ENCODE results near the gene SHLD1.

Gene SHLD1

DNA sequence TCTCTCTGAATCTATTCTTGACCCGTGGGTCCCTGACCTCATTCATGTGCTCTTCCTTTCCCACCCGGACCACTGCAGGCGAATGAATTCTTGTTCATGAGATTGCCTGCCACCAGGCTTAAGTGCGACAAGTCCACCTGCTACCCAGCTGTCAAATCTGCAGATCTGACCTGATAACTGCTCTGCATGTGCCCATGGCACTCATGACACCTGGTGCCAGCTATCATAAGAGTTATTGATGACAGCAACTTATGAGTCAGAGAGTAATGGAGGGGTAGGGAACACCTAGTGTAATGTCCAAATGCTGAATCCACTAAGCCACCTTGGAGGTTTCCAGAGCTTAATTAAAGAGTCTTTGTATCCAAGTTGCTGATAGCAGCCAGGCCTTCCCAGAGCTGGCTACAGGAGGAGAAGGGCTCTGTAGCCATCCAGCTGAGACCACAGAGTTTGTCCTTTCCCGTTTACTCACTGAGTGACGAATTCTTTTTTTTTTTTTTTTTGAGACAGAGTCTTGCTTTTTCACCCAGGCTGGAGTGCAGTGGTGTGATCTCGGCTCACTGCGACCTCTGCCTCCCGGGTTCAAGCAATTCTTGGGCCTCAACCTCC lies 17.4 kb downstream of the SHLD1 start:
- TF ChIP-seq CSDC2 (CRISPR knock-in tag; IDR thresholded peaks at IDR 0.05) (no peak), SNAI2 (CRISPR knock-in tag; IDR thresholded peaks at IDR 0.05) (no peak), ZNF8 (CRISPR knock-in tag; IDR thresholded peaks at IDR 0.05) (no peak), OSR1 (CRISPR knock-in tag; IDR thresholded peaks at IDR 0.05) (no peak), BACH2 (CRISPR knock-in tag; IDR thresholded peaks at IDR 0.05; ENCODE audit: borderline replicate concordance) (no peak), ZFP3 (CRISPR knock-in tag; IDR thresholded peaks at IDR 0.05) (no peak)
- TF ChIP-seq, protein P1, sequence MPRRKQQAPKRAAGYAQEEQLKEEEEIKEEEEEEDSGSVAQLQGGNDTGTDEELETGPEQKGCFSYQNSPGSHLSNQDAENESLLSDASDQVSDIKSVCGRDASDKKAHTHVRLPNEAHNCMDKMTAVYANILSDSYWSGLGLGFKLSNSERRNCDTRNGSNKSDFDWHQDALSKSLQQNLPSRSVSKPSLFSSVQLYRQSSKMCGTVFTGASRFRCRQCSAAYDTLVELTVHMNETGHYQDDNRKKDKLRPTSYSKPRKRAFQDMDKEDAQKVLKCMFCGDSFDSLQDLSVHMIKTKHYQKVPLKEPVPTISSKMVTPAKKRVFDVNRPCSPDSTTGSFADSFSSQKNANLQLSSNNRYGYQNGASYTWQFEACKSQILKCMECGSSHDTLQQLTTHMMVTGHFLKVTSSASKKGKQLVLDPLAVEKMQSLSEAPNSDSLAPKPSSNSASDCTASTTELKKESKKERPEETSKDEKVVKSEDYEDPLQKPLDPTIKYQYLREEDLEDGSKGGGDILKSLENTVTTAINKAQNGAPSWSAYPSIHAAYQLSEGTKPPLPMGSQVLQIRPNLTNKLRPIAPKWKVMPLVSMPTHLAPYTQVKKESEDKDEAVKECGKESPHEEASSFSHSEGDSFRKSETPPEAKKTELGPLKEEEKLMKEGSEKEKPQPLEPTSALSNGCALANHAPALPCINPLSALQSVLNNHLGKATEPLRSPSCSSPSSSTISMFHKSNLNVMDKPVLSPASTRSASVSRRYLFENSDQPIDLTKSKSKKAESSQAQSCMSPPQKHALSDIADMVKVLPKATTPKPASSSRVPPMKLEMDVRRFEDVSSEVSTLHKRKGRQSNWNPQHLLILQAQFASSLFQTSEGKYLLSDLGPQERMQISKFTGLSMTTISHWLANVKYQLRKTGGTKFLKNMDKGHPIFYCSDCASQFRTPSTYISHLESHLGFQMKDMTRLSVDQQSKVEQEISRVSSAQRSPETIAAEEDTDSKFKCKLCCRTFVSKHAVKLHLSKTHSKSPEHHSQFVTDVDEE (CRISPR knock-in tag; IDR thresholded peaks at IDR 0.05): no peak
- TF ChIP-seq, protein P2, sequence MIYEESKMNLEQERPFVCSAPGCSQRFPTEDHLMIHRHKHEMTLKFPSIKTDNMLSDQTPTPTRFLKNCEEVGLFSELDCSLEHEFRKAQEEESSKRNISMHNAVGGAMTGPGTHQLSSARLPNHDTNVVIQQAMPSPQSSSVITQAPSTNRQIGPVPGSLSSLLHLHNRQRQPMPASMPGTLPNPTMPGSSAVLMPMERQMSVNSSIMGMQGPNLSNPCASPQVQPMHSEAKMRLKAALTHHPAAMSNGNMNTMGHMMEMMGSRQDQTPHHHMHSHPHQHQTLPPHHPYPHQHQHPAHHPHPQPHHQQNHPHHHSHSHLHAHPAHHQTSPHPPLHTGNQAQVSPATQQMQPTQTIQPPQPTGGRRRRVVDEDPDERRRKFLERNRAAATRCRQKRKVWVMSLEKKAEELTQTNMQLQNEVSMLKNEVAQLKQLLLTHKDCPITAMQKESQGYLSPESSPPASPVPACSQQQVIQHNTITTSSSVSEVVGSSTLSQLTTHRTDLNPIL (CRISPR knock-in tag; IDR thresholded peaks at IDR 0.05; ENCODE audit: low read depth): no peak
- TF ChIP-seq, protein P3, sequence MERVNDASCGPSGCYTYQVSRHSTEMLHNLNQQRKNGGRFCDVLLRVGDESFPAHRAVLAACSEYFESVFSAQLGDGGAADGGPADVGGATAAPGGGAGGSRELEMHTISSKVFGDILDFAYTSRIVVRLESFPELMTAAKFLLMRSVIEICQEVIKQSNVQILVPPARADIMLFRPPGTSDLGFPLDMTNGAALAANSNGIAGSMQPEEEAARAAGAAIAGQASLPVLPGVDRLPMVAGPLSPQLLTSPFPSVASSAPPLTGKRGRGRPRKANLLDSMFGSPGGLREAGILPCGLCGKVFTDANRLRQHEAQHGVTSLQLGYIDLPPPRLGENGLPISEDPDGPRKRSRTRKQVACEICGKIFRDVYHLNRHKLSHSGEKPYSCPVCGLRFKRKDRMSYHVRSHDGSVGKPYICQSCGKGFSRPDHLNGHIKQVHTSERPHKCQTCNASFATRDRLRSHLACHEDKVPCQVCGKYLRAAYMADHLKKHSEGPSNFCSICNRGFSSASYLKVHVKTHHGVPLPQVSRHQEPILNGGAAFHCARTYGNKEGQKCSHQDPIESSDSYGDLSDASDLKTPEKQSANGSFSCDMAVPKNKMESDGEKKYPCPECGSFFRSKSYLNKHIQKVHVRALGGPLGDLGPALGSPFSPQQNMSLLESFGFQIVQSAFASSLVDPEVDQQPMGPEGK (CRISPR knock-in tag; IDR thresholded peaks at IDR 0.05; ENCODE audit: borderline replicate concordance): no peak
- ATAC-seq: no peak

DNA sequence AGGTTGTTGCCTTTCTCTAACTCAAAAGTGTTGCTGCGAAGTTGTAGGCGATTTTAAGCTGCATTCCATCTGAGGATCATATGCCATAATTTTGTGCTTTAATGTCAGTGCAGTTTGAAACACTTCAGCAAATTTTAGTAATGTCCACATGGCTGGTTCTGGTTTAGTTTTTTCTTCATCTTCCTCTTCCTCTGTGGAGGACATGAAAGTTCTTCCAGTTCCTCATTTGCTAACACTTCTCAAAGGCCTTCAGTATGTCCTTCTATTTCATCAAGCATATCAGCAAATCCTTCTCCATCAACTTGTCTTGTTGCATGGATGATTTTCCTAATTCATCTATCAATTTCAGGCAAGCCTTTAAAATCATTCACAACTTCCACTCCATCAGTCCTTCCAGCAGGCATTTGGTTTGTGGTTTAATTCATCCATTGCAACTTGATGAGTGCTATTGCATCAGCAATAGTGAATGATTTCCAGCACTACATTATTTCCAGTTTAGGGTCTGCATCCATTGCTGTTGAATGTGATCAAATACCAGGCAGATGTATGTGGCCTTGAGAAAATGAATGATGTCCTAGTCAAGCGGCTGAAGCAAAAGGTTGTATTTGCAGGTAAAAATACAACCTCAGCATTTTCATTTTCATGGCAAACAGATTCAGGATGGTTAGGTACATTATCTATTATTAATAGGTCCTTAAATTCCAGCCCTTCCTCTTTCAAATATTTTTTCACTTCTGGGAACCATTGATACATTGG lies 20.2 kb downstream of the SHLD1 start:
- no peak for ATAC-seq
- no peak for TF ChIP-seq ZNF70 (CRISPR knock-in tag; IDR thresholded peaks at IDR 0.05)
- TF ChIP-seq ZFP30 (CRISPR knock-in tag; IDR thresholded peaks at IDR 0.05): no peak

DNA sequence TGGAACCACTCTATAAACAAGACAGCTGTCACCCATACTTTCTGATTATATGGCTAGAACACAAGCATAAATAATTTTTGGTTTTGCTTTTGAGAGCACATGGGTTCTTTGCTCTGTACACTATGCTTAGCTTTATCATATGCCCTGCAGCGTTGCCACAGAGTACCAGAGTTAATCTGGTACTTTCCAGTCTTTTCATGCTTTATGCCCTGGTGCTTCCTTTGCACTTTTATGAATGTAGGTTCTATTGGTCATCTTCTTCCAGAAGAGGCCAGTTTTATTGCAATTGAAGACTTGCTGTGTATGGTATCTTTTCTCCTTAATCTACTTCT lies 20.8 kb downstream of the SHLD1 start:
- TF ChIP-seq, protein P1 (CRISPR knock-in tag; IDR thresholded peaks at IDR 0.05): no peak
- no peak for TF ChIP-seq ZNF70 (CRISPR knock-in tag; IDR thresholded peaks at IDR 0.05)
- no peak for TF ChIP-seq ZFP30 (CRISPR knock-in tag; IDR thresholded peaks at IDR 0.05)
- TF ChIP-seq, protein P4, sequence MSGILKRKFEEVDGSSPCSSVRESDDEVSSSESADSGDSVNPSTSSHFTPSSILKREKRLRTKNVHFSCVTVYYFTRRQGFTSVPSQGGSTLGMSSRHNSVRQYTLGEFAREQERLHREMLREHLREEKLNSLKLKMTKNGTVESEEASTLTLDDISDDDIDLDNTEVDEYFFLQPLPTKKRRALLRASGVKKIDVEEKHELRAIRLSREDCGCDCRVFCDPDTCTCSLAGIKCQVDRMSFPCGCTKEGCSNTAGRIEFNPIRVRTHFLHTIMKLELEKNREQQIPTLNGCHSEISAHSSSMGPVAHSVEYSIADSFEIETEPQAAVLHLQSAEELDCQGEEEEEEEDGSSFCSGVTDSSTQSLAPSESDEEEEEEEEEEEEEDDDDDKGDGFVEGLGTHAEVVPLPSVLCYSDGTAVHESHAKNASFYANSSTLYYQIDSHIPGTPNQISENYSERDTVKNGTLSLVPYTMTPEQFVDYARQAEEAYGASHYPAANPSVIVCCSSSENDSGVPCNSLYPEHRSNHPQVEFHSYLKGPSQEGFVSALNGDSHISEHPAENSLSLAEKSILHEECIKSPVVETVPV (CRISPR knock-in tag; IDR thresholded peaks at IDR 0.05): no peak
- TF ChIP-seq, protein P5, sequence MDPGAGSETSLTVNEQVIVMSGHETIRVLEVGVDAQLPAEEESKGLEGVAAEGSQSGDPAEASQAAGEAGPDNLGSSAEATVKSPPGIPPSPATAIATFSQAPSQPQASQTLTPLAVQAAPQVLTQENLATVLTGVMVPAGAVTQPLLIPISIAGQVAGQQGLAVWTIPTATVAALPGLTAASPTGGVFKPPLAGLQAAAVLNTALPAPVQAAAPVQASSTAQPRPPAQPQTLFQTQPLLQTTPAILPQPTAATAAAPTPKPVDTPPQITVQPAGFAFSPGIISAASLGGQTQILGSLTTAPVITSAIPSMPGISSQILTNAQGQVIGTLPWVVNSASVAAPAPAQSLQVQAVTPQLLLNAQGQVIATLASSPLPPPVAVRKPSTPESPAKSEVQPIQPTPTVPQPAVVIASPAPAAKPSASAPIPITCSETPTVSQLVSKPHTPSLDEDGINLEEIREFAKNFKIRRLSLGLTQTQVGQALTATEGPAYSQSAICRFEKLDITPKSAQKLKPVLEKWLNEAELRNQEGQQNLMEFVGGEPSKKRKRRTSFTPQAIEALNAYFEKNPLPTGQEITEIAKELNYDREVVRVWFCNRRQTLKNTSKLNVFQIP (CRISPR knock-in tag; IDR thresholded peaks at IDR 0.05; ENCODE audit: borderline replicate concordance, low read depth): no peak
- no peak for TF ChIP-seq ESRRG (CRISPR knock-in tag; IDR thresholded peaks at IDR 0.05)
- TF ChIP-seq TOX (CRISPR knock-in tag; IDR thresholded peaks at IDR 0.05; ENCODE audit: borderline replicate concordance): no peak
- TF ChIP-seq RARB (CRISPR knock-in tag; IDR thresholded peaks at IDR 0.05): no peak
- TF ChIP-seq, protein P2 (CRISPR knock-in tag; IDR thresholded peaks at IDR 0.05; ENCODE audit: low read depth): no peak
- TF ChIP-seq PPARA (CRISPR knock-in tag; IDR thresholded peaks at IDR 0.05; ENCODE audit: borderline replicate concordance): no peak
- TF ChIP-seq SNAI2 (CRISPR knock-in tag; IDR thresholded peaks at IDR 0.05): no peak
- no peak for TF ChIP-seq ZFP3 (CRISPR knock-in tag; IDR thresholded peaks at IDR 0.05)
- no peak for TF ChIP-seq BACH2 (CRISPR knock-in tag; IDR thresholded peaks at IDR 0.05; ENCODE audit: borderline replicate concordance)
- TF ChIP-seq CSDC2 (CRISPR knock-in tag; IDR thresholded peaks at IDR 0.05): no peak
- TF ChIP-seq ISL1 (CRISPR knock-in tag; IDR thresholded peaks at IDR 0.05): no peak
- no peak for TF ChIP-seq ZNF8 (CRISPR knock-in tag; IDR thresholded peaks at IDR 0.05)
- ATAC-seq: no peak
